GM19351 (cell line): Measurements from ENCODE around the gene CDC42EP4.
A peak's percentile ranks its signal among the peaks of the same experiment; 100 is the strongest.

Experiments used
- ATAC-seq: cut with Tn5 transposase; IDR thresholded peaks from one replicate; pipeline ENCODE4 v1.9.1; 2021; ENCODE audit warnings: mild to moderate bottlenecking, moderate library complexity; ENCODE audit not compliant: unreplicated experiment

Gene CDC42EP4

GRCh38 chr17:73261952-73262675 is 49.7 kb downstream of the CDC42EP4 start:
- no peak for ATAC-seq

- no peak for ATAC-seq
Observed at GRCh38 chr17:73261617-73261951, 50.2 kb downstream of the CDC42EP4 start, which contains the start of gene CPSF4L. Gene CPSF4L, minus strand, starts transcription at chr17:73261880. Its CDS starts 62 bp downstream, at chr17:73261818.

GRCh38 chr17:73257516-73257915 is 54.3 kb downstream of the CDC42EP4 start:
- no peak for ATAC-seq

- ATAC-seq: no peak
Observed at GRCh38 chr17:73256220-73256619, 55.6 kb downstream of the CDC42EP4 start.

GRCh38 chr17:73255671-73256181 is 56.1 kb downstream of the CDC42EP4 start:
- peak; percentile 68 for ATAC-seq

- no peak for ATAC-seq
Observed at GRCh38 chr17:73251871-73252270, 59.9 kb downstream of the CDC42EP4 start.

- ATAC-seq: no peak
Observed at GRCh38 chr17:73250851-73251640, 60.8 kb downstream of the CDC42EP4 start.

- ATAC-seq: no peak
Observed at GRCh38 chr17:73249700-73250099, 62.1 kb downstream of the CDC42EP4 start.

- ATAC-seq: no peak
Observed at GRCh38 chr17:73248532-73248931, 63.3 kb downstream of the CDC42EP4 start.

- no peak for ATAC-seq
Observed at GRCh38 chr17:73247726-73248125, 64.1 kb downstream of the CDC42EP4 start.

- ATAC-seq: no peak
Observed at GRCh38 chr17:73240561-73240960, 71.2 kb downstream of the CDC42EP4 start.

- ATAC-seq: no peak
Observed at GRCh38 chr17:73237714-73238113, 74.1 kb downstream of the CDC42EP4 start.

- ATAC-seq: no peak
Observed at GRCh38 chr17:73234736-73235135, 77.1 kb downstream of the CDC42EP4 start.
